ENCODE data around the gene CRB1.
"Not testable (repeated sequence)": the region's sequence is repeated elsewhere in the genome, so short reads cannot be mapped to it uniquely, and the experiment has no call there.

The CRB1 gene

DNA sequence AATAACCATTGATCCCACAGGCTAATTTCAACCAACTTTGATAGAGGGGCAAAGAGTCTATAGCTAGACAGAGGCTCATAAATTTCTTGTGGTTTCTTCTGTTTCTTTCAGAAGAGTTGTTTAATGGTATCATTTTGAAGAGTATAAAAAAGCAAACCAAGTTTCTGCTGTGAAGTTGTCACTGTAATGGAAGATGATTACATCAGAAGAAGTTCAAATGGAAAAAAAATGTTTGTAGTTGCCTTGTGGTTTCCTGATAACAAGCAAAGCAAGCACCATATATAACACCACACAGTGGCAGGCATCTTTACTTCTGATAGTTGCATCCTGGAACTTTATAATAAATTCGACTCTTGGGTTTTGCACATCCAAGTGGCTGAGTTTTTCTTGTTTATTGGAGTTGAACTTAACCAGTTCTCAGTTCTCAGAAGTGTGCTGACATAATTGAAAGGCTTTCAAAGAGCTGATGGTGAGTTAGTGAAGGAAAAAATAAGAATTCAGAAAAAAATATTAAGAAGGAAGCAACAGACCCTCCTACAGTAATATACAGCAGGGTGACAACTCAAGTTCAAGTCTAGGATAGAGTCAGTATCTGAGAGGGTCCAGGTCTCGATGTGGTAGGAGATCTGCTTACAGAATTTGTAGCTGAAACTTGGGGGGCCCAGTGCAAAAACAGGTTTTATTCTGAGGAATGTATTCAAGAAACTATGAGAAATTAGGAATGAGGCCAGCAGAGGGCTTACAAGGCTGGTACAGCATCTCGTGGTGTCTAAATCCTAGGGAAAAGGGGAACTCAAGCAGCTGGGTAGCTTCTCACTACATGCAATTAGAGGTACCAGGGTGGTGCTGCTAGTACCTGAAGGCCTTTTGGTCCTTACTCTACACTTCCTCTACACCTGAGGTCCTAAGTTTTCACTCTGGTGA, 123.5 kb downstream of the CRB1 start:
- Histone ChIP-seq H3K27ac (ENCODE audit: low read depth, low read length) (no peak overlapping the region), H3K9me3 (ENCODE audit: control insufficient read depth in 5 of 5, low read length in 5 of 5) (no peaks in the 10 kb centered on the region), H3K27me3 (ENCODE audit: control insufficient read depth in 5 of 5, insufficient read depth in 4 of 5, low read length in 5 of 5) (no peaks in the 10 kb centered on the region), H3K9ac (ENCODE audit: low read length in 5 of 5) (no peak overlapping the region), H3K36me3 (ENCODE audit: control insufficient read depth in 5 of 5, insufficient read depth in 5 of 5, low read length in 5 of 5) (no peaks in the 10 kb centered on the region), H3K4me3 (ENCODE audit: low read depth in 1 of 5, low read length in 5 of 5) (no peak overlapping the region), H3K4me1 (ENCODE audit: control insufficient read depth in 5 of 5, insufficient read depth in 5 of 5, low read length in 5 of 5) (no peaks in the 10 kb centered on the region)

DNA sequence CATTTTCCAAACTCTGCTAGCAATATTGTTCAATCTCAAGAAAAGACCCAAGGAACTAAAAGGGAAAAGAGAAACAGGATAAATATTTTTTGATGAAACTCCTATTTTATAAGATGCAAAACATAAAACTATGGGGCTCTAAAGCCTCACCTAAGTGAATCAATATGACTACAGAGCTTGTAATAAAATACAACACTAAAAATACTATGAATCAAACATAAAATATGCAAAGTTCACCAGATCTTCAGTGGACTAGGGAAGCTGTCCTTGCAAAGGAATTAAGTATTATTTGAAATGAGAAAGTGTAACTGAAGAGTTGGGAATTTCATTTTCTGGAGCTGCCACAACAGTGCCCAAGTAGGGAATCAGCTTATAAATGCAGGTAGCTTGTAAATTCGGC, 124.5 kb downstream of the CRB1 start:
- Histone ChIP-seq H3K4me3 (ENCODE audit: low read depth in 1 of 5, low read length in 5 of 5) (no peak overlapping the region), H3K9ac (ENCODE audit: low read length in 5 of 5) (no peak overlapping the region), H3K9me3 (ENCODE audit: control insufficient read depth in 5 of 5, low read length in 5 of 5) (no peaks in the 10 kb centered on the region), H3K4me1 (ENCODE audit: control insufficient read depth in 5 of 5, insufficient read depth in 5 of 5, low read length in 5 of 5) (no peaks in the 10 kb centered on the region), H3K27ac (ENCODE audit: low read depth, low read length) (no peak overlapping the region), H3K36me3 (ENCODE audit: control insufficient read depth in 5 of 5, insufficient read depth in 5 of 5, low read length in 5 of 5) (no peaks in the 10 kb centered on the region), H3K27me3 (ENCODE audit: control insufficient read depth in 5 of 5, insufficient read depth in 4 of 5, low read length in 5 of 5) (no peaks in the 10 kb centered on the region)

DNA sequence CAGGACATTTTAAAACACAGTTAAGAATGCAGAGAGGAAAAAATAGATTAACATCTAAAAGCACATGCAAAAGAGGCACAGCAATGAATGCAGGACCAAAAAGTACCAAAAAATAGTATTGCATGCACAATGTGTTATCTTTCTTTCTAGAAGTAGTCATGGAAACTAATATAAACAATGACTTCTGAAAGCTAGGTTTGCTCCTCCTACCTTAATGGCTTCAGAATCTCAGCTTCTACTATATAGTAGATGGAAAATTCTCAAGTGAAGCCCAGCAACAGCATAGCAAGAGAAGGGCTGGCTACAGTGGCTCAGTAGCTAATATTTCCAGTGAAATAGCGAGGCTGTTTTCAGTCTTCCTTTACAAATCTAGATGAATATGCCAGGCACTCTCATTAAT, 125.1 kb downstream of the CRB1 start:
- H3K27ac ChIP-seq (ENCODE audit: low read depth, low read length): no peak overlapping the region
- H3K36me3 ChIP-seq (ENCODE audit: control insufficient read depth in 5 of 5, insufficient read depth in 5 of 5, low read length in 5 of 5): no peaks in the 10 kb centered on the region
- no peaks in the 10 kb centered on the region for H3K4me1 ChIP-seq (ENCODE audit: control insufficient read depth in 5 of 5, insufficient read depth in 5 of 5, low read length in 5 of 5)
- H3K9ac ChIP-seq (ENCODE audit: low read length in 5 of 5): no peak overlapping the region
- no peaks in the 10 kb centered on the region for H3K27me3 ChIP-seq (ENCODE audit: control insufficient read depth in 5 of 5, insufficient read depth in 4 of 5, low read length in 5 of 5)
- H3K9me3 ChIP-seq (ENCODE audit: control insufficient read depth in 5 of 5, low read length in 5 of 5): no peaks in the 10 kb centered on the region
- H3K4me3 ChIP-seq (ENCODE audit: low read depth in 1 of 5, low read length in 5 of 5): no peak overlapping the region

DNA sequence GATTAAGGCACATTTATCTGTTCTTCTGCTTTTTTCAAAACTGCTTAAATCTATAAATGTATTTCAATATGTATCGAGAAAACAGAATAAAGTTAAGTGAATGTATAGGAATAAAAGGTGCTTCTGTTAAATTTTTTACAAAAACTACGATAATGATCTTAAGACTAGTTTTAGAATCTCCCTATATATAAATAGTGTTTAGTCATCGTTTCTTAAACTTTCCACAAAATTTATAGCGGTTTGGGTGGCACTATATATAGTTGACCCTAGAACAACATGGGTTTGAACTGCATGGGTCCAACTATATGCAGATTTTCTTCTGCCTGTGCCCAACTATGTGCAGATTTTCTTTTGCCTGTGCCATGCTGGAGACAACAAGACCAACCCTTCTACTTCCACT, 125.7 kb downstream of the CRB1 start:
- no peaks in the 10 kb centered on the region for H3K36me3 ChIP-seq (ENCODE audit: control insufficient read depth in 5 of 5, insufficient read depth in 5 of 5, low read length in 5 of 5)
- H3K9ac ChIP-seq (ENCODE audit: low read length in 5 of 5): no peak overlapping the region
- H3K27me3 ChIP-seq (ENCODE audit: control insufficient read depth in 5 of 5, insufficient read depth in 4 of 5, low read length in 5 of 5): no peaks in the 10 kb centered on the region
- H3K9me3 ChIP-seq (ENCODE audit: control insufficient read depth in 5 of 5, low read length in 5 of 5): no peaks in the 10 kb centered on the region
- H3K4me3 ChIP-seq (ENCODE audit: low read depth in 1 of 5, low read length in 5 of 5): no peak overlapping the region
- no peaks in the 10 kb centered on the region for H3K4me1 ChIP-seq (ENCODE audit: control insufficient read depth in 5 of 5, insufficient read depth in 5 of 5, low read length in 5 of 5)
- no peak overlapping the region for H3K27ac ChIP-seq (ENCODE audit: low read depth, low read length)

DNA sequence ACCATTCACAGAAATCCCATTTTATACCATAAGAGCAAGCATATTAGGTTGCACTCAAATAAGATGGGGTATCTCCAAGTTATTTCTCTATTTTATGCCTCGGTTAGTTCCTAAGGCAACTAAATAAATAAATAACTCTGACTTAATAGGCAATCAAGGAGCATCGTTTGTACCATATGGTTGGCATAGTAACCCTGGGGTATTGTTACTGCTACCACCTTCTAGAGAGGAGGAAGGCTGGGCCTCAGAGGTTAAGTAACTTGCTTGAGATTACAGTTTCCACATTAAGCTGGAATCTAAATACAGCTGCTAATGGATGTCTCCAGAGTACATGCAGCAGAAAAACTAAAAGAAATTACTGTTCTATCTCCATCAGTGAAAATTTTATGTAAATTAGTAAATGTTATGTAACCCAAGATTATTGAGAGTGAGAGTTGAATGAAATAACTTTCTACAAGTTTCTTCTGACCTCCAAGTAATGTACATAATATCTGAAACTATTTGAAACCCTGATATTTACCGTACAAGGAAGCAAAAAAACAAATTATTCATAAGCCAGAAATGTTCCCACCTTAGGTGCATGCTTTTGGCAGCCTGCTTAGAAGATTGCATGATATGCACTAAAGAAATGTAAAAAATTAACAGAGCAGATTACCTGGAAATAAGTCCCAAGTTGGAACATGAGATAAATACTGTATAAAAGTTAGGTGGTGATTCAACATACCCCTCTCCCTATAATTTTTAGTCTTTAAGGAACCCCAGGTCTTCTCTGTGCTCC, 127.0 kb downstream of the CRB1 start:
- Histone ChIP-seq H3K9ac (ENCODE audit: low read length in 5 of 5) (no peak overlapping the region), H3K4me1 (ENCODE audit: control insufficient read depth in 5 of 5, insufficient read depth in 5 of 5, low read length in 5 of 5) (no peaks in the 10 kb centered on the region), H3K36me3 (ENCODE audit: control insufficient read depth in 5 of 5, insufficient read depth in 5 of 5, low read length in 5 of 5) (no peaks in the 10 kb centered on the region), H3K27me3 (ENCODE audit: control insufficient read depth in 5 of 5, insufficient read depth in 4 of 5, low read length in 5 of 5) (no peaks in the 10 kb centered on the region), H3K4me3 (ENCODE audit: low read depth in 1 of 5, low read length in 5 of 5) (no peak overlapping the region), H3K9me3 (ENCODE audit: control insufficient read depth in 5 of 5, low read length in 5 of 5) (no peaks in the 10 kb centered on the region), H3K27ac (ENCODE audit: low read depth, low read length) (no peak overlapping the region)

DNA sequence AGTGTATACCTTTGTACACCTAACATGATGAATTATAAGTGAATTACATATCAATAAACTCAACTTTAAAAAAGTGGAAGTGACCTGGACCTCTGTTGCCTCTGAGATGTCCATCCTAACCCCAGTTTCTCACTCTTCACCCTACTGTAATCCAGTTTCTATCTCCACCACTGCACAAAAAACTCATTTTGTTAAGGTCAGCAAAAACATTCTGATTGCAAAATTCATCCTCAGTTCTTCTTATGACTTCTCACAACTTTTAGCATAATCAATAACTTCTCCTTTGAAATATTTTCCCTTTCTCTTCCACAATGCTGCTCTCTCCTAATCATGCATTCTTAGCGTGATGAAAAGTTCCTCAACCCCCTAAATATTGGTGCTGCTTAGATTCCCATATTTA, 129.8 kb downstream of the CRB1 start:
- no peak overlapping the region for H3K27ac ChIP-seq (ENCODE audit: low read depth, low read length)
- no peak overlapping the region for H3K9ac ChIP-seq (ENCODE audit: low read length in 5 of 5)
- H3K9me3 ChIP-seq (ENCODE audit: control insufficient read depth in 5 of 5, low read length in 5 of 5): peaks cover 0 to 3% (median 0%) of the 10 kb centered on the region in 5 donors
- no peaks in the 10 kb centered on the region for H3K4me1 ChIP-seq (ENCODE audit: control insufficient read depth in 5 of 5, insufficient read depth in 5 of 5, low read length in 5 of 5)
- no peaks in the 10 kb centered on the region for H3K27me3 ChIP-seq (ENCODE audit: control insufficient read depth in 5 of 5, insufficient read depth in 4 of 5, low read length in 5 of 5)
- no peaks in the 10 kb centered on the region for H3K36me3 ChIP-seq (ENCODE audit: control insufficient read depth in 5 of 5, insufficient read depth in 5 of 5, low read length in 5 of 5)
- no peak overlapping the region for H3K4me3 ChIP-seq (ENCODE audit: low read depth in 1 of 5, low read length in 5 of 5)

DNA sequence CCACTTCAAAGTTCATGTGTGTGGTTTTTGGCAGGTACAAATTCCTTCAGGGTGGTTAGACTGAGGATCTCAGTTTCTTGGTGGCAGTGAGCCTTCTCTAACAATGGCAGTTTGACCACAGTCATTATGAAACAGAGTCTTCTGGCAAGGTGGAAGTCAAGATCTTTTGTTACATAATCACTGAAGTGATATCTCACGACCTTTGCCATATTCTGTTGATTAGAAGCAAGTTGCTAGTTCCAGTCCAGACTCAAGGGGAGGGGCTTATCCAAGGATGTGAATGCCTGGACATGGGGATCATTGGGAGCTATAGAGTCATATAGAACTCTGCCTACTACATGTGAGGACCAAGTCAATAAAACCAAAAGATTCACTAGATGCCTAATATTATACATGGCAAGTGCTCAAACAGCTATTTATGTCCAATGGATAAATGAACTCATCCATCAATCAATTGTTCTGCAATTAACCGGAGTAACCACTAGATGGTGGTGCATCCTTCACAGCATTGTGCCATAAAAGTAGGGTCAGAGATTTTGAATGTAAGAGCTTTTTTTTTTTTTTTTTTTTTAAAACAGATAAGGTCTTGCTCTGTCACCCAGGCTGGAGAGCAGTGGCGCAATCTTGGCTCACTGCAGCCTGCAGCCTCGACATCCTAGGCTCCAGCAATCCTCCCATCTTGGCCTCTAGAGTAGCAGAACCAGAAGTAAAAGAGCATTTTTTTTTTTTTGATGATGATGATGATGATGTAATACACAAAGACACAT, 131.9 kb downstream of the CRB1 start:
- Histone ChIP-seq H3K9me3 (ENCODE audit: control insufficient read depth in 5 of 5, low read length in 5 of 5) (peaks cover 0 to 3% (median 0%) of the 10 kb centered on the region in 5 donors), H3K4me3 (ENCODE audit: low read depth in 1 of 5, low read length in 5 of 5) (no peak overlapping the region), H3K27ac (ENCODE audit: low read depth, low read length) (no peak overlapping the region), H3K36me3 (ENCODE audit: control insufficient read depth in 5 of 5, insufficient read depth in 5 of 5, low read length in 5 of 5) (no peaks in the 10 kb centered on the region), H3K9ac (ENCODE audit: low read length in 5 of 5) (no peak overlapping the region), H3K4me1 (ENCODE audit: control insufficient read depth in 5 of 5, insufficient read depth in 5 of 5, low read length in 5 of 5) (no peaks in the 10 kb centered on the region), H3K27me3 (ENCODE audit: control insufficient read depth in 5 of 5, insufficient read depth in 4 of 5, low read length in 5 of 5) (no peaks in the 10 kb centered on the region)

DNA sequence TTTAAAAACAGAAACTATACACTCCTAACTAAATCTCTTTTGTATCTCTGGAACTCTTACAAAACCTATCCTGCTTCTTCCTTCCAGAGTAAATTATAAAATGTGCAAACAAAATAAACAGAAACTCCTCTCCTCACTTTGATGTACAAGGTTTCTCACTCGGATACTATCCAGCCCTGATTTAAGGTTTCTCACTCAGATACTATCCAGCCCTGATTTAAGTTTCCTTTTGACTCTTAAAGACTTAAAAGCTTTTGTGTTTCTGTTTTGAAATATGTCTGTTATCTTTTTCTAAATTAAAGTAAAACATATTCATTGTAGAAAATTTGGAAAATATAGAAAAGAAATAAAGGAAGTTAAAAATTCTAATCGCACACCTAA, 132.5 kb downstream of the CRB1 start:
- no peak overlapping the region for H3K4me3 ChIP-seq (ENCODE audit: low read depth in 1 of 5, low read length in 5 of 5)
- H3K9me3 ChIP-seq (ENCODE audit: control insufficient read depth in 5 of 5, low read length in 5 of 5): peaks cover 0 to 3% (median 0%) of the 10 kb centered on the region in 5 donors
- H3K4me1 ChIP-seq (ENCODE audit: control insufficient read depth in 5 of 5, insufficient read depth in 5 of 5, low read length in 5 of 5): no peaks in the 10 kb centered on the region
- H3K36me3 ChIP-seq (ENCODE audit: control insufficient read depth in 5 of 5, insufficient read depth in 5 of 5, low read length in 5 of 5): no peaks in the 10 kb centered on the region
- H3K27me3 ChIP-seq (ENCODE audit: control insufficient read depth in 5 of 5, insufficient read depth in 4 of 5, low read length in 5 of 5): no peaks in the 10 kb centered on the region
- no peak overlapping the region for H3K9ac ChIP-seq (ENCODE audit: low read length in 5 of 5)
- no peak overlapping the region for H3K27ac ChIP-seq (ENCODE audit: low read depth, low read length)

DNA sequence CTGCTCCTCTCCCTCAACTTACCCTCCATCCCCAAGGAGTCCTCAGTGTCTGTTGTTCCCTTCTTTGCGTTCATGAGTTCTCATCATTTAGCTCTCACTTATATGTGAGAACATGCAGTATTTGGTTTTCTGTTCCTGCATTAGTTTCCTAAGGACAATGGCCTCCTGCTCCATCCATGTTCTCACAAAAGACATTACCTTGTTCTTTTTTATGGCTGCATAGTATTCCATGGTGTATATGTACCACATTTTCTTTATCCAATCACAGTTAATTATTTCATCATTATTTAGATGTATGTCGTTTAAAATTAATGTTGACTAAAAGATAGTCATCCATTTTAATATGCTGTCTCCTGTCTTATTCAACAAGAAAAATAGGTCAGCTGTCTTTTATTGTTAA, 134.1 kb downstream of the CRB1 start:
- Histone ChIP-seq H3K4me1 (ENCODE audit: control insufficient read depth in 5 of 5, insufficient read depth in 5 of 5, low read length in 5 of 5) (no peaks in the 10 kb centered on the region), H3K27ac (ENCODE audit: low read depth, low read length) (no peak overlapping the region), H3K9ac (ENCODE audit: low read length in 5 of 5) (no peak overlapping the region), H3K9me3 (ENCODE audit: control insufficient read depth in 5 of 5, low read length in 5 of 5) (peaks cover 0 to 3% (median 0%) of the 10 kb centered on the region in 5 donors), H3K4me3 (ENCODE audit: low read depth in 1 of 5, low read length in 5 of 5) (no peak overlapping the region), H3K36me3 (ENCODE audit: control insufficient read depth in 5 of 5, insufficient read depth in 5 of 5, low read length in 5 of 5) (no peaks in the 10 kb centered on the region), H3K27me3 (ENCODE audit: control insufficient read depth in 5 of 5, insufficient read depth in 4 of 5, low read length in 5 of 5) (no peaks in the 10 kb centered on the region)

DNA sequence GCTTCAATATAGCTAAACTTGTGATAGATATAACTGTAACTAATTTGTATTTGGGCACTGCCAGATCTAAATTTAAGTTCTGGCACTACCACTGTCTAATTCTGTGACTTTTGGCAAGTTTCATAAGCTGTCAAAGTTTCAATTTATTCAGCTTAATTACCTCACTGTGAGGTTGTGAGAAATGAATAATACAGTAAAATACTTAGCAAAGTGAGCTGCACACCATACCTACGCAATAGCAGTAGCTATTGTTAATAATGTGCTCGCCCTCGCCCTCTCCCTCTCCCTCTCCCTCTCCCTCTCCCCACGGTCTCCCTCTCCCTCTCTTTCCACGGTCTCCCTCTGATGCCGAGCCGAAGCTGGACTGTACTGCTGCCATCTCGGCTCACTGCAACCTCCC, 136.7 kb downstream of the CRB1 start:
- not testable (repeated sequence) for H3K4me3 ChIP-seq (ENCODE audit: low read depth in 1 of 5, low read length in 5 of 5); H3K4me1 ChIP-seq (ENCODE audit: control insufficient read depth in 5 of 5, insufficient read depth in 5 of 5, low read length in 5 of 5); H3K9me3 ChIP-seq (ENCODE audit: control insufficient read depth in 5 of 5, low read length in 5 of 5); H3K27ac ChIP-seq (ENCODE audit: low read depth, low read length); H3K36me3 ChIP-seq (ENCODE audit: control insufficient read depth in 5 of 5, insufficient read depth in 5 of 5, low read length in 5 of 5); H3K27me3 ChIP-seq (ENCODE audit: control insufficient read depth in 5 of 5, insufficient read depth in 4 of 5, low read length in 5 of 5); H3K9ac ChIP-seq (ENCODE audit: low read length in 5 of 5)

All from subcutaneous abdominal adipose tissue (tissue), 5 donors.